Adrenal gland (tissue), 5 donors: ENCODE measurements around the gene SGPL1.

ENCODE experiments used
- POLR2A ChIP-seq, 2 donors: fragments of 450-650 bp; IDR thresholded peaks; one replicate each; pipeline ENCODE4 v1.6.1; 2017; ENCODE audit warnings: antibody characterized with exemption in 2 of 2, mild to moderate bottlenecking in 2 of 2, moderate library complexity in 1 of 2
- TF ChIP-seq, protein P1 (sequence below), 6 experiments: fragments of 450-650 bp in 4 of 6; fragments of 200-600 bp in 2 of 6; sonication (generic) in 1 of 6; IDR thresholded peaks; 1 replicate in 5 of 6; 2 replicates in 1 of 6; pipeline versions ENCODE4 v1.5.1 to v1.8.0; 2016 to 2021; ENCODE audit warnings: antibody characterized with exemption in 6 of 6, mild to moderate bottlenecking in 2 of 6, moderate library complexity in 1 of 6
- donor health status: DM: no; HTN: no; CAD: no.

- TF ChIP-seq, protein P1, sequence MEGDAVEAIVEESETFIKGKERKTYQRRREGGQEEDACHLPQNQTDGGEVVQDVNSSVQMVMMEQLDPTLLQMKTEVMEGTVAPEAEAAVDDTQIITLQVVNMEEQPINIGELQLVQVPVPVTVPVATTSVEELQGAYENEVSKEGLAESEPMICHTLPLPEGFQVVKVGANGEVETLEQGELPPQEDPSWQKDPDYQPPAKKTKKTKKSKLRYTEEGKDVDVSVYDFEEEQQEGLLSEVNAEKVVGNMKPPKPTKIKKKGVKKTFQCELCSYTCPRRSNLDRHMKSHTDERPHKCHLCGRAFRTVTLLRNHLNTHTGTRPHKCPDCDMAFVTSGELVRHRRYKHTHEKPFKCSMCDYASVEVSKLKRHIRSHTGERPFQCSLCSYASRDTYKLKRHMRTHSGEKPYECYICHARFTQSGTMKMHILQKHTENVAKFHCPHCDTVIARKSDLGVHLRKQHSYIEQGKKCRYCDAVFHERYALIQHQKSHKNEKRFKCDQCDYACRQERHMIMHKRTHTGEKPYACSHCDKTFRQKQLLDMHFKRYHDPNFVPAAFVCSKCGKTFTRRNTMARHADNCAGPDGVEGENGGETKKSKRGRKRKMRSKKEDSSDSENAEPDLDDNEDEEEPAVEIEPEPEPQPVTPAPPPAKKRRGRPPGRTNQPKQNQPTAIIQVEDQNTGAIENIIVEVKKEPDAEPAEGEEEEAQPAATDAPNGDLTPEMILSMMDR (IDR thresholded peaks at IDR 0.05) = no peak
- no peak for TF ChIP-seq POLR2A (IDR thresholded peaks at IDR 0.05)
Observed at GRCh38 chr10:70840836-70841235, 25.1 kb downstream of the SGPL1 start.
